NCI-H2227 (cell line): Measurements from ENCODE around the gene ANO7.
"Not testable (repeated sequence)": the region's sequence is repeated elsewhere in the genome, so short reads cannot be mapped to it uniquely, and the experiment has no call there.

Experiments used
- DNase-seq: peaks from one replicate; lab custom pipeline; 2025; ENCODE audit not compliant: unreplicated experiment; lab: John Stamatoyannopoulos, UW

Gene ANO7

DNA sequence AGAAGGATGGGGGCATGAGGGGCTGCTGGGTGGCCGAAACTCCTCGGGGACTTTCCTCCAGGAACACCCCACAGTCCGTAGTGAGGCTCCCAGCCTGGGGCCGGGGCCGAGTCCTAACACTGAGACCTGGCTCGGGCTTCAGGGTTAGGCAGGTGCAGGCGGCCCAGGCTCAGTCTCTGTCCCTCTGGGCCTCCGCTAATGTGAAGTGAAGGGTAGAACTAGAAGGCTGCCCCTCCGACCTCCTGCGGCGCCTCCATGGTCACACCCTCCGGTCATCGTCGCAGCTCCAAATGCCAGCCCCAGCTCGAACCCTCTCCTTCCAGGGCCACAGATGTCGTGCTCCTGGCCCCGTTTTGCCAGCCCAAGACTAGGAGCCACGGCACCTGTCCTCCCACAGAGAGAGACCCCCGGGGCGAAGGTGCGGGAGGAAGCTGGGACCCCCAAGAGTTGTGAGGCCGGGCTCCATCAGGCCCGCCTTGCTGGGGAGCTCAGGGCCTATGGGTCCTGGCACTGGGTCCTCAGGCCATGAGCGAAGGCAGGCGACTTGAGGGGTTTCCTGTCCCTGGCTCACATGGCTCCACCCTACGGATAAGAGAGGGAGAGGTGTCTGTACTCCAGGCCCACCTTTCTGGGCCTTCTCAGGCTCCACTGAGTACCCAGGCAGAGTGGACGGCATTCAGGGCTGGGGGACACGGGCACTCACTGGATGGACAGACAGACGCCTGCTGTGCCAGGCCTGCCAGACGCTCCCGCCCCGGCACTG is 797 bp downstream of the ANO7 start:
- no peak for DNase-seq

DNA sequence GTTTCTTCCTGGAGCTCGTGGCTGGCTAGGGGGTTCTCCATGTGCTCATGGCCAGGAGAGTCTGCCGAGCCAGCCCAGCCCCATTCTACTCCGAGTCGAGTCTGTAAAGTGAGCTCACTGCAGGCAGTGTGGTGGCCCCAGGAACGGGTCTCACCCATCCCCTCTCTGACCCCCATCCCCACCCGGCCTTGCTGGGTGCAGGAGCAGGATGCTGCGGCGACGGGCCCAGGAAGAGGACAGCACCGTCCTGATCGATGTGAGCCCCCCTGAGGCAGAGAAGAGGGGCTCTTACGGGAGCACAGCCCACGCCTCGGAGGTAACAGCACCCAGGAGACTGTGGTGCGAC is 1.4 kb downstream of the ANO7 start:
- DNase-seq, result no peak

DNA sequence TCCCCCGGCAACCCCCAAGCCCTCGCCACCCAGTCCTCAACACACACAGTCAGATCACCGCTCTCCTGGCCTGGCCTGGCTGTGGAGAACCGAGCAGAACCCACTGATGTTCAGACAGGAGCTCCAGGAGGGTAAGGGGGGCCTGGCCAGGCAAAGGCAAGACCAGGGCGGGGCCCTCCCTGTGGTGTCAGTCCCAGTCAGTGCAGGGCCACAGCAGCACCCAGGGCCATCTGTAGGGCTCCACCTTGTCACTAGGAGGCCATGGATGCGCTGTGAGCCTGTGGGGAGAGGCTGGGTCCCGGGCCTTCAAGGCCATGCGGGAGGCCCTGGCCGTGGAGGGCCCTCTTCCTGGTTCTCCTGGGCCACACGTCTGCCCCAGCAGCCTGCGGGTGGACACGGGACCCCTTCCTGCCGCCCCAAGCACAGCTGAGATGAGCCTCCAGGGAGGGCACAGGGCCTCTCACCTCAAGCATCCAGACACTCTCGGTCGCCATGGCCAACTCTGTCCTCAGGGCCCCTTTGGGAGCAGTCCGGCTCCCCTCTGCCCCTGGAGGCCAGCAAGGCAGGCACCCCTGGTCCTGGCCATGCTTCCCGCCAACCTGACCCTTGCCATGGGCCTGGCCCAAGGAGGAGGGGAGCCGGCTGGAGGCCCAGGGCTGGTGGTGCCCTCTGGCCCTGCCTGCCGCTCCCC is 2.0 kb downstream of the ANO7 start:
- DNase-seq, result no peak

DNA sequence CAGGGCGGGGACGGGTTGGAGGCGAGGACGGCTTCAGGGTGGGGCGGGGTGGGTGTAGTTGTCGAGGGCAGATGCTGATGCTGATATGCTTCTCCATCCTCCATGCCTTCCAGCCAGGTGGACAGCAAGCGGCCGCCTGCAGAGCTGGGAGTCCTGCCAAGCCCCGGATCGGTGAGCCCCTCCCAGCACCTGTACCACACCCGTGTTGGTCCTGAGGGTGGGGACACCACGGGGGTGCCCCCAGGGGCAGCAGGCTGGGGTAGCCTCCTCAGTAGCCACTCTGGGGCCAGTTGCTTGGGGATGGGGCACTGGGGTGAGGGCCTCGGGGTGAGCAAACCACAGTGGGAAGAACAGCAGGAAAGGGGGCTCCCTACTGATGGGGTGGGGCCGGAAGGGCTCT is 2.6 kb downstream of the ANO7 start:
- no peak for DNase-seq

DNA sequence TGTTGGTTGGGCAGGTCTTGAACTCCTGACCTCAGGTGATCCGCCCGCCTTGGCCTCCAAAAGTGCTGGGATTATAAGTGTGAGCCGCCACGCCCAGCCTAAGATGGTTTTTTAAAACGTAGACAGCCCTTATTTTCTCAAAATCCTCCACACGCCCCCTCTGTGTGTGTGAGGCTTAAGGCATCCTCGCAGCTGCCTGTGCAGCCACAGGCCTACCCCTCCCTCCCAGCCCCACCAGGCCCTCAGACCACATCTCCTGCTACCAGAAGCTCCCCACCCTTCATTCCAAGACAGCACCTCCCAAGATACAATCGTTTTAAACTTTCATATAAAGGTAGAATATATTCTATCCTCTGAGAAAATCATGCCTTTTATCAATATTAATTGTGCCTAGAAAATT is 4.8 kb downstream of the ANO7 start:
- no peak for DNase-seq

DNA sequence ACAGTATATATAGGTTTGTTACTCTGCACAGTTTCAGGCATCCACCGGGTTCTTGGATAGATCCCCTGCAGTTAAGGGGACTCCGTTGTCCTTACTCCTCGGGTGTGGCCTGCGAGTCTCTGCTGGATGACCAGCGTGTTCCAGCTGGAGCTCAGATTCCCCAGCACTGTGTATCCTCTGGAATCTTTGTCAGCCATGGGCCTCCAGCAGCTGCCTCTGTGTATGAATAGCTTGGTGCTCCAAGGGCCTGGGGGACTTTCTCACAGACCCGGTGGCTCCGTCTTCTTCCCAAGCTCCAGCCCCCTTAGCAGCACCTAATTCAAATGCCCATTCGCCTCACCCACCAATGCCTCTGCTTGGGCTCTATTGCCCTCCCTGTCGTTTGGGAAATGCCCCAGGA is 6.3 kb downstream of the ANO7 start:
- no peak for DNase-seq

DNA sequence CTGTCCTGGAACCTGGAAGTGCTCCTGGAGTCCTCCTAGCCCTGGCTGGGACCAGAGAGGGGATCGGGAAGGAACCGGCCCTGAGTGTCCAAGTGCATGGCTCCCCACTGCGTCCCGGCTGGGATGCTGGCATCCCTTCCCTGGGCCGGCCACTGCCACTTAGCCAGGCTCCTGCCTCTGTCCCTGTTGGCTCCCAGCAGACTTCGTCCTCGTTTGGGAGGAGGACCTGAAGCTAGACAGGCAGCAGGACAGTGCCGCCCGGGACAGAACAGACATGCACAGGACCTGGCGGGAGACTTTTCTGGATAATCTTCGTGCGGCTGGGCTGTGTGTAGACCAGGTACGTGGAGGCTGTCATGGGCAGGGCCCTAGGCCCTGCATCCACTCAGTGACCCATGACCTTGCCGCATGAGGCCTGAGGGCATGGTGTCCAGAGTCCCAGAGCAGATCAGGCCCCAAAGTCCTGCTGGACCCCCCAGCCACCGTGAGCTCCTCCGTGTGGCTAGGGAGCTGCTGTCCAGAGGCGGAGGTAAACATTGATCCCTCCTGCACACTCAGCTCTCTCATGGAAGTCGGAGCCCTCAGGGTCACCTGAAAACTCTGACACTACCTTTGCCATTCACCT is 7.1 kb downstream of the ANO7 start:
- DNase-seq, result no peak

DNA sequence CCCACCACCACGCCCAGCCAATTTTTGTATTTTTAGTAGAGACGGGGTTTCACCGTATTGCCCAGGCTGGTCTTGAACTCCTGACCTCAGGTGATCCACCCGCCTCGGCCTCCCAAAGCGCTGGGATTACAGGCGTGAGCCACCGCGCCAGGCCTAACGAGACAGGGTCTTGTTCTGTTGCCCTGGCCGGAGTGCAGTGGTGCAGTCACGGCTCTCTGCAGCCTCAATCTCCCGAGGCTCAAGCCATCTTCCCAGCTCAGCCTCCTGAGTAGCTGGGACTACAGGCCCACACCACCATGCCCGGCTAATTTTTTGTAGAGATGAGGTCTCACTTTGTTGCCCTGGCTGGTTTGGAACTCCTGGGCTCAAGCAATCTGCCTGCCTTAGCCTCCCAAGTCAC is 8.8 kb downstream of the ANO7 start:
- DNase-seq, result not testable (repeated sequence)

DNA sequence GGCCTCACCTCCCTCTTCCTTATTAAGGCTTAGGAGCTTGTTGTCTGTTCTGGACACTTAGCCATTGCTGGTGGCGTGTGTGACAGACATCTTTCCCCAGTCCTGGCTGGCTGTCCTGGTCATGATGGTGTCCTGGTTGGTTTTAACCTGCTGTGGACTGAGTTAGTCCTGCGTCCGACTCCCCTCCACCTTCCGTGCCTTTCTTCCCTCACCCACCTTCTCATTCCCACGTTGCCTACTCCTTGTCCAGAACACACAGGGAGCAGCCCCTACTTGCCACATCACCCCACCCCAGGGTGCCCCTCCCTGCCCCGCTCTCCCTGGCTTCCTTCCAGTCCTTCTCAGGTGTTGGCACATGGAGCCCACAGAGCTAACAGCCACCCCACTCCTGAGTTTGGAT is 9.5 kb downstream of the ANO7 start:
- no peak for DNase-seq

DNA sequence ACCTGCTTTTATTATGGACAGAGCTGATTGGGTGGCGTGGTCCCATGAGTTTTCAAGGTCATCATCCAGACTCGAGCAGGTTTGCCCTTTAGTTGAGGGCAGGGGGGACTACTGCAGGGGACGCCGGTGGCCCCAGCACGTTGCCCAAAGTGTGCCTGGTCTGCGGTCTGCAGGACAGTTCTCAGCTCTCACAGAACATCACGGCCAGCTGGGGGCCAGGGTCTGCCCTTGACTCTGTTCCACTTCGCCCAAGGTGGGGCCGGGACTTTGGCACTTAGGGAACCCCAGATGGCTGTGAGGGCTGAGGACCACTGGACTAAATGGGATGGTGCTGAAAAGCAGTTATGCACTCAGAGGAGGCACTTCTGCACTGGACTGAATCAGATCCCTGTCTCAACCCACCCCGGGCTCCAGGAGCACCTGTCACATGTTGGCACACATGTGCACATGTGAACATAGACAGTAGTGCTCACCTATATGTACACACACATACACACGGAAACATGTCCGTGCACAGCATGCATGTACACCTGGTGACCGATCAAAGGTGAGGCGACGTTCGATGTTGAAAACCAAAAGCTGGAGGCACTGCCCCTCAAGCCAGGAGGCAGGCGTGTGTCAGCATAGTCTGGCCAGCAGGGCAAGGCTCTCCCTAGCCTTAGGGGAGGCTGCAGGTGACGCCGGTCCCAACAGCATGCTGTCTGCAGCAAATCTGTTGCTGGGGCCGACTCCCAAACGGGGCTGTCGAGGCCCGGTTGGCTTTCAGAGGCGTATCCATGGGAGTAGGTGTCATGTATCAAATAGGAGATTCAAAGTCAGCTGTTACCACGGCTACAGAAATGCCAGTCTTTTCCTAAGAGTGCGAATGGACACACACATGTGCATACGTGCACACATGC is 10.2 kb downstream of the ANO7 start:
- DNase-seq, result no peak

DNA sequence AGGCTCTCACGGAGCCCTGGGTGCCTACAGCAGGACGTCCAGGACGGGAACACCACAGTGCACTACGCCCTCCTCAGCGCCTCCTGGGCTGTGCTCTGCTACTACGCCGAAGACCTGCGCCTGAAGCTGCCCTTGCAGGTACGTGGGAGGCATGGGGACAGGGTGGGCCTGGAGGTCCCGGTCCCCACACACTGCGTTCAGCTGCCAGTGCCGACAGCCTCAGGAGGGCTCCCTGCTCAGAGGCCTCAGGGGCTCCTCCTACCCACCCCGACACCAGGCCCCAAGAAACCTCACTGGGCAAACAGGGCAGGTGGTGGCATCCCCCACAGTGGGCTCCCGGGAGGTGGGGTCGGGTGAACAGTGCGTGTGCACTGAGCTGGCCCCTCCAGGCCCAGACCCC is 10.8 kb downstream of the ANO7 start:
- no peak for DNase-seq

DNA sequence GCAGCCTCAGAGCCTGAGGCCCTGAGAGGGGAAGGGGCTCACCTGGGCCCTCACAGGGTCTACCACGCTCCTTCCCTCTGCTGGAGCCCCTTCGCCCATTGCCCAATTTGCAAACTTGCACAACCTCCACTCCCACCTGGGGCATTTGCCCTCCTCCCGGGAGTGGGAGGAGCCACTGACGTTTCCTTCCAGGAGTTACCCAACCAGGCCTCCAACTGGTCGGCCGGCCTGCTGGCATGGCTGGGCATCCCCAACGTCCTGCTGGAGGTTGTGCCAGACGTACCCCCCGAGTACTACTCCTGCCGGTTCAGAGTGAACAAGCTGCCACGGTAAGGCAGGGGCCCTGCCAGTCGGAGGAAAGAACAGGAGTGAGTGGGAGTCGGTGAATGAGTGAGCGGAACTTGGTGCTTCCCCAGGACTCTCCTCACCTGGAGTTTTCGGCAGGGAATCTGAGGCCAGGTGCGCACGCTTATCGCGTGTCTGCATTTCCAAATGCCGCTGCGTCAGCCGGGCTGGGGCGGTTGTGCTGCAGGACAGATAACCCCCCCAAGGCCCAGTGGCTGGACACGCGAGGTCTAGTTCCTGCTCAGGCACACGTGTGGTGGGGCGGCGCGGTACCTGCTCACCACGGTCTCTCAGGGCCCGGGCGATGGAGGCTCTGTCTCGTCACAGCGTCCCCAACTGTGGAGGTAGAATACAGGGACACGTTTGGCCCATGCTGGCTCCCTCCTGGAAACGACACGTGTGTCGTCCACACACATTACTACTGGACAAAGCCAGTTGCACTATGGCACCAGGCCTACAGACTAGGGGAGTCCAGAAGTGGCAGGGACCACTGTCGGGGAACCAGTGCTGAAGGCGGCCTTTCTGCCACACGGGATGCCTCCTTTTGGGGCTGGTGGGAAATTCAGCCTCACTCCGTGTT is 11.7 kb downstream of the ANO7 start:
- DNase-seq, result no peak

DNA sequence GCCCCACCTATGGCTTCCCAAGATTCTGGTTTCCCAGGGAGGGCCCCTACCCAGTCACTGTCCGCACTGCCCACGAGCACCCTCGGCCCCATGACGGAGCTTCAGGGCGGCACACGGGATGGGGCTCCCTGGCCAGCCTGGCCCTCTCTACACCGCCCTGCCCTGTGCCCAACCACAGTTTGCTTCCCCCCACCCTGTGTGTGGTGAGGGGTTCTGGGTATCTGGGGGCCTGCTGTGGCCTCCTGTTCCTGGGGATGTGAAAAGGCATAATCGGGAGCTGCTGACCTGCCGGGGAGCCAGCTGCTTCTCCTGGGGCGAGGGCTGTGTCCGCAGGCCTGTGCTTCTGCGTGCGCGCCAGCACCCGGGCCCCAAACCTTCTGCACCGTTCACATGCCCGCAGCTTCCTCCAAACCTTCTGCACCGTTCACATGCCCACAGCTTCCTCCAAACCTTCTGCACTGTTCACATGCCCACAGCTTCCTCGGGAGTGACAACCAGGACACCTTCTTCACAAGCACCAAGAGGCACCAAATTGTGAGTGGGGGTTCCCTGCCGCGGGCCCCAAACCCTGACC is 12.4 kb downstream of the ANO7 start:
- DNase-seq, result no peak

DNA sequence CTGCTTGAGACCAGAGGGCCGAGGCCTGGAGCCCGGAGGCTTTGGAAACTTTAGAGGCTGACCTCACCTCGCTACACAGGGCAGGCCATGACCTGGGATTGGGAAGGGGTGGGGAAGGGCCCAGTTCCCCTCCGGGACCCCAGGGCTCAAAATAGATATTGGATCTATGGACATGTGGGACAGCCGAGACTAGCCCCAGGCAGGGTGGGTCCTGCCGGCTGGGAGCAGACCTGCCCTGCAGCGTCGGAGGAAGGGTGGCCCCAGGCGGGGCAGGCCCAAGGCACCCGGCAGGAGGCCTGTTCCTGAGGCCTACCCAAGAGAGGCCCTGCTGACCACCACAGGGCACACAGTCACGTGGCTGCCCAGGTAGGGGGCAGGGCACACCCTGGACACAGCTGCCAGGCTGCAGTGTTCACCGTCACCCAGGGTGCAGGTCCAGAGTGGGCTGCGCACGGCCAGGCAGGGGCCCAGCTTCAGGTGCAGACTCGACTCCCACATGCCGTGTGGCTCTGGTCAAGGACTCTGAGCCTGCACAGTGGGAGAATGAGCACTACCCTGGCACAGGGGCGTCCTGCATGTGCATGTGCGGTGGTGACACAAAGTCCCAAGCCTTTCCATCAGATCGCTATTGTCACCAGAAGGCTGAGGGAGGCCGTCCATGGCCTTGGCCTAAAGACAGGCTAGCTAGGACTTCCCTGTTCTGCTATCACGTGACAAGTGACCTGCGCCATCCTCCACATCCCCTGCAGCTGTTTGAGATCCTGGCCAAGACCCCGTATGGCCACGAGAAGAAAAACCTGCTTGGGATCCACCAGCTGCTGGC is 13.2 kb downstream of the ANO7 start:
- DNase-seq, result no peak

DNA sequence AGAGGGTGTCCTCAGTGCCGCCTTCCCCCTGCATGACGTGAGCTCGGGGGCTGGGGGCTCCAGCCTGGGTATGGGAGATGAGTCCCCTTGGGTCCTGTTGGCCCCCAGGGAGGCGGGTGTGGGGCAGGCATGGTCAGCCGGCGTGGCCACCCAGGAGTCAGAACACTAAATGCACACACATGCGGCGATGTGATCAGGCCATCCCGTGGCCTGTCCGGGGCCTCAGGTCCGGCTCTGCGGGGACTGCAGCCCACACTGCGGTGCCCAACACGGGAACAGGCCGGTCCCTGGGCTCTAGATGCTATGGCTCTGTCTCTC is 13.8 kb downstream of the ANO7 start:
- no peak for DNase-seq

DNA sequence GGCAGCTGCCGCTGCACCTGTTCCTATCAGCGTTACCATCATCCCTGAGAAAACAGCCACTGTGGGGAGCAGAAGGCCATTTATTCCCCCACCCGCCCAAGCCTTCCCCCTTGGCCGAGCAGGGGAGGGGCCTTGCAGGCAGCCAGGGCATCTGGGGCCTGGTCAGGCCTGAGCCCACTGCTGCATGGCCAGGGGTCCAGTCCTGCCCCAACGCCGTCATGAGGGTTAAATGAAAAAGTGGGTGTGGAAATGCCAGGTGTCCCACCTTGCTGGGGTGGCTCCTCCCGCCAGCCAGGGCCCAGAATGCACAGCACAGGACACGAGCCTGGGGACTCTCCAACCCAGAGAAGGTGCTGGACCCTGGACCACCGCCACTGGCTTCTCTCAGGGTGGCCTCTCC is 14.2 kb downstream of the ANO7 start:
- DNase-seq, result no peak

DNA sequence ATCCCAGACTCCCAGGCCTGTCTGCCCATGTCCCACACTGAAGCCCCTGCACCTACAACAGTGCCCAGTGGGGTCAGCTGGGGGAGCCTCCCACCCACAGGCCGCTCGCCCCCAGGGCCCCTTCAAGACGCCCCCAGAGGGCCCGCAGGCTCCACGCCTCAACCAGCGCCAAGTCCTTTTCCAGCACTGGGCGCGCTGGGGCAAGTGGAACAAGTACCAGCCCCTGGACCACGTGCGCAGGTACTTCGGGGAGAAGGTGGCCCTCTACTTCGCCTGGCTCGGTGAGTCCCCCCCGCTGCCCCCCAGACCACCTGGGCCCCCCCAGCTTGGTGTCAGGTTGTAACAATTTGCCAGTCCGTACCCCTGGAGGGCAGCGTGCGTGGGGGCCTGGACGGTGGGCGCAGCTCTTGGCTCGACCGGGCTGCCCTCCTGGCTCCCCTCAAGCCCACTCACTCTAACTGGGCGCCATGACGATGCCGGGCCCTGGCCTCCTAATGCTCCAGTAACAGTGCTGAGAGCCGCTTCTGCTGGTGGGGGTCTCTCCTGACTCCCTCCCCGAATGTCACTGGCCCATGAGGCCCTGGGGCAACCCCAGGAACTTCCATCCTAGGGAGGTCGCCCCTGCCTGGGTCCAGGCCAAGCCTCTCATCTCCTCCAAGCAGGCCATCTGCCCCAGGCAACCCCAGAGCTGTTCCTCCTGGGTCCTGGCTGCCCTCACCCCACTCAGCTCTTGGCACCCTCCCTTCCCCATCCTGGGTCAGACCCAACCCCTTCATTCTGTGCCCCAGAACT is 14.9 kb downstream of the ANO7 start:
- DNase-seq, result no peak

DNA sequence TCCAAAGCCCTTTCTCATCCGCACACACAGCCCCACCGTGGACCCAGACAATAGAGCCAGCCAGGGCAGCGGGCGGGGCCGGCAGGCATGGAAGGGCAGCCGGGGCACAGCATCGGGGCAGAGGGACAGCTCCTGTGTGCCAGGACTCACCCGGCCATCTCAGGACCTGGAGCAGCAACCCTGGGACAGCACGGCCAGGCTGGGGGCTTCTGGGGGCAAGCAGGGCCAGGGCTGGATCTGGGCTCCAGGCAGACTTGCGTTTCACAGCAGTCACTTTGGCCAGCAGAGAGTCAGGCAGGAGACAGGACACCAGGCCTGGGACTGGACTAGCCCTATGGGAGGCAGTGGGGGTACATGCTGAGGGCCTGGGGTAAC is 15.5 kb downstream of the ANO7 start:
- DNase-seq, result no peak

DNA sequence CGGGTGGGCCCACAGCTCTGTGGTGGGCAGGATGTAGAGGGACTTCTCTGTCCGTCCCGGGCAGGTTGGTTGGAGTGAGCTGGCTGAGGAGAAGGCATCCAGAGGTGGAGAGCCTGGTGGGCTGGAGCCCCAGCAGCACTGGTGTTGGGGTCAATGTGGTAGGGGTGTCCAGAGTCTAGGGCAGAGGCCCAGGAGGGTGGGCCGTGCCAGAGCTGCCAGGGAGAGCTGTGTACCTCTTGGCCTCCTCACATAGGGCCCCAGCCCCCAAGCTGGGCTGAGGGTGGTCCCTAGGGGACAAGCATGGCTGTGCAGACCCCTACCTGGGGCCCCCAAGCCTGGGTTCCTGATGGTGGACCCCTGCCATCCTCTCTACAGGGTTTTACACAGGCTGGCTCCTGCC is 16.0 kb downstream of the ANO7 start:
- DNase-seq, result no peak
